WERI-Rb-1 (cell line): ENCODE measurements around the gene LARGE1.

Experiments used
- DNase-seq: peaks from one replicate; pipeline ENCODE4 v3.0.0-alpha.2; 2020
- H3K27ac ChIP-seq: fragments of 250-450 bp; sonication (Bioruptor Pico); 2 replicates; pipeline ENCODE4 v1.5.1; 2020; ENCODE audit warnings: mild to moderate bottlenecking, moderate library complexity
- H3K27me3 ChIP-seq: fragments of 250-450 bp; sonication (Bioruptor Pico); 2 replicates; pipeline ENCODE4 v1.5.1; 2021; ENCODE audit warnings: mild to moderate bottlenecking, low read depth, moderate library complexity; ENCODE audit not compliant: insufficient read depth, severe bottlenecking
- H3K36me3 ChIP-seq: fragments of 250-450 bp; sonication (Bioruptor Pico); 2 replicates; pipeline ENCODE4 v1.5.1; 2020; ENCODE audit warnings: mild to moderate bottlenecking, moderate library complexity
- H3K4me3 ChIP-seq: 2 replicates; pipeline ENCODE4 v1.5.1; 2011; ENCODE audit warnings: low read depth, mild to moderate bottlenecking, control low read depth, low read length
- H3K9me3 ChIP-seq: fragments of 250-450 bp; sonication (Bioruptor Pico); 2 replicates; pipeline ENCODE4 v1.5.1; 2021; ENCODE audit warnings: mild to moderate bottlenecking, moderate library complexity; ENCODE audit not compliant: severe bottlenecking
- TF ChIP-seq, protein P1 (sequence below): IDR thresholded peaks from 2 replicates; pipeline ENCODE4 v1.5.1; 2011; ENCODE audit warnings: low read depth, mild to moderate bottlenecking, control low read depth, inconsistent platforms, low read length

LARGE1 gene

DNA sequence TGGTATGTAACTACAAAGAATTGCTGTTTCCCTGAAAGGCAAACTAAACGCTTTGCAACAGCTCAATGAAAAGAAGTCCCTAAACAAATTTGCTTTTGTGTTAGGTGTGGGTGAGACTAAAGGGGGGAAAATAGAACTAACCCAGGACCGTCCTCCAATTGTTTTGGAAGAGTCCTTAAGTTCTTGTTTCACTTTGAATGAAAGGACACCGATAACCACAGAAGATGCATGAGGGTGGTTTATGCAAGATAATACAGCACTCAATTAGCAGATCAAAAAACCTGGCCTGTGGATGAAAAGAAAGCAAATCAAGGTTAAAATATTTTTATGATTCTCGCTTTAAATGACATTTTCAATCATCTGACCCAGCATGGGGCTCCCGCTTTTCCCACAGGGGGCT lies 557.6 kb downstream of the LARGE1 start:
- no peak overlapping the region for H3K27ac ChIP-seq
- H3K36me3 ChIP-seq: no peaks in the 10 kb centered on the region
- no peak for DNase-seq
- no peaks in the 10 kb centered on the region for H3K9me3 ChIP-seq
- H3K27me3 ChIP-seq: no peaks in the 10 kb centered on the region
- no peak overlapping the region for H3K4me3 ChIP-seq
- TF ChIP-seq, protein P1, sequence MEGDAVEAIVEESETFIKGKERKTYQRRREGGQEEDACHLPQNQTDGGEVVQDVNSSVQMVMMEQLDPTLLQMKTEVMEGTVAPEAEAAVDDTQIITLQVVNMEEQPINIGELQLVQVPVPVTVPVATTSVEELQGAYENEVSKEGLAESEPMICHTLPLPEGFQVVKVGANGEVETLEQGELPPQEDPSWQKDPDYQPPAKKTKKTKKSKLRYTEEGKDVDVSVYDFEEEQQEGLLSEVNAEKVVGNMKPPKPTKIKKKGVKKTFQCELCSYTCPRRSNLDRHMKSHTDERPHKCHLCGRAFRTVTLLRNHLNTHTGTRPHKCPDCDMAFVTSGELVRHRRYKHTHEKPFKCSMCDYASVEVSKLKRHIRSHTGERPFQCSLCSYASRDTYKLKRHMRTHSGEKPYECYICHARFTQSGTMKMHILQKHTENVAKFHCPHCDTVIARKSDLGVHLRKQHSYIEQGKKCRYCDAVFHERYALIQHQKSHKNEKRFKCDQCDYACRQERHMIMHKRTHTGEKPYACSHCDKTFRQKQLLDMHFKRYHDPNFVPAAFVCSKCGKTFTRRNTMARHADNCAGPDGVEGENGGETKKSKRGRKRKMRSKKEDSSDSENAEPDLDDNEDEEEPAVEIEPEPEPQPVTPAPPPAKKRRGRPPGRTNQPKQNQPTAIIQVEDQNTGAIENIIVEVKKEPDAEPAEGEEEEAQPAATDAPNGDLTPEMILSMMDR: no peak

DNA sequence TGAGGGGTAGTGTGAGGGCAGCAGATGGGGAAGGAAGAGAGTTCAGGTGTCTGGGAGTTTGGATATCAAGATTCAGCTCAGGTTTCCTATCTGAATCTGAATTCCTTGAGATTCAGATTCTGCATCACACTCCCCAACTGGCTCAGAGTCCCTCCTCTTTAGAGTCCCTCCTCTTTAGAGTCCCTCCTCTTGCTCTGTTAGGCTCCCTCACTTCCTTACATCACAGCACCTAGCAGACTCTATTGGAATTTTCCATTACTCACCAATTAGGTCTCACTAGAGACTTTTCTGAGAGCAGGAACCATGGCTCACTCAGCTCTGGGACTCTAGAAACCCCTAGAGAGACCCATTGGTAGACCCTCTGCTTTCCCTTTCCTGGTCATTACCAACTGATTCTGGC lies 558.7 kb downstream of the LARGE1 start:
- no peaks in the 10 kb centered on the region for H3K27me3 ChIP-seq
- no peaks in the 10 kb centered on the region for H3K9me3 ChIP-seq
- H3K27ac ChIP-seq: no peak overlapping the region
- TF ChIP-seq, protein P1: no peak
- no peaks in the 10 kb centered on the region for H3K36me3 ChIP-seq
- H3K4me3 ChIP-seq: no peak overlapping the region
- DNase-seq: no peak

DNA sequence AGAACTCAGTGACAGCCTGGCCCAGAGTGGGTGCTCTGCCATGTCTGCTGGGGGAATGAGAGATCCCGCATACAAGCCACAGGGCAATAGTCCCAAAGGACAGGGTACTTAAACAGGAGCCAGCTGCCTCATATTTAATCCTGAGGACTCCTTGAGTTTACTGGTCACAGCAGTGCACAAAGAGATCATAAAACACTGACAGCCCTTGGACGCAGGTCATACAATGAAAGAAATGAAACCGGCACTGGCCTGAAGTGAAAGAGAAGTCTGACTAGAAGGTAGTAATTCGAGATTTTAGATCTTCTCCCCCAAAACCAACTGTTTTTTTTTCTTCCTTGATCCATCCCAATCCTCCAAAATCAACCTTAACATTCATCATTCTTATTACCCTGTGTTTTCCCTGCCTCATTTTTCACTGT lies 562.3 kb downstream of the LARGE1 start:
- no peaks in the 10 kb centered on the region for H3K27me3 ChIP-seq
- DNase-seq: peak; percentile 16
- TF ChIP-seq, protein P1: no peak
- H3K27ac ChIP-seq: no peak overlapping the region; the same call in 1 of the 2 replicates
- H3K36me3 ChIP-seq: no peaks in the 10 kb centered on the region
- H3K9me3 ChIP-seq: no peaks in the 10 kb centered on the region
- H3K4me3 ChIP-seq: no peak overlapping the region

DNA sequence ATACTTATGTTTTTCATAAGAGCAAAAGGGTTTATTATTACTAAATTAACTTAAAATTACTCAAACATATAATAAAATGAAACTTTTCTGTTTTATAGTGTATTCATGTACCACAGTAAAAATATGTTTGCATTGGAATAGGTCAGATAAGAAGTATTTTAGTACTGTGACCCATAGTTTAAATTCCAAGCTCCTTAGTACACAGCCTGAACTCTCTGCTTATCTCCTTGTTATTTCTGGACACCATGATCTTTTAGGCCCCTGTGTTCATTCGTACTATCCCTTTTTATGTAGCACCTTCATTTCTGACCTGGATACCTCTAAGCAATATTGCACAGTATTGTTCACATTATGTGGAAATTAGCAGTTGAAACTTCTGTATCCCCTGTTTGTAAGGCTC lies 565.3 kb downstream of the LARGE1 start:
- TF ChIP-seq, protein P1: no peak
- Histone ChIP-seq H3K4me3 (no peak overlapping the region), H3K27ac (no peak overlapping the region), H3K27me3 (no peaks in the 10 kb centered on the region), H3K9me3 (no peaks in the 10 kb centered on the region), H3K36me3 (no peaks in the 10 kb centered on the region)
- no peak for DNase-seq

DNA sequence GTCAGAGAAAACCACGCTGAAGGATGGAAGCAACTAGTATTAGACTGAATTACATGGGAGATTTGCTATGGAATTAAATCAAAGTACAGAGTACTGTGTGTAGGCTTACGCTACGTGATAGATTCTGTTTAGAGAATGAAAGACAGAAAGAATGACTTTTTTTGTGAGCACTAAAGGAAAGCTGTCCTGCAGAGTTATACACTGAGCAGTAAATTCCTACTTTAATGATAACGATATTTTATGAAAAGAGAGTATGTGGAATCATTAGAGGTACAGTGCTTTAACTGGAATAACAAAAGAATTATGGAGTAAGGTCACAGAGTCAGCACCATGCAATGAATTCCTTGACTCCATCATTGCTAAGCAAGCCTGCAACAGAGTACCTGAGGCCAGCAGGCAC lies 566.8 kb downstream of the LARGE1 start:
- H3K4me3 ChIP-seq: no peak overlapping the region
- TF ChIP-seq, protein P1: no peak
- H3K27ac ChIP-seq: no peak overlapping the region
- no peaks in the 10 kb centered on the region for H3K36me3 ChIP-seq
- no peak for DNase-seq
- H3K27me3 ChIP-seq: no peaks in the 10 kb centered on the region
- no peaks in the 10 kb centered on the region for H3K9me3 ChIP-seq

DNA sequence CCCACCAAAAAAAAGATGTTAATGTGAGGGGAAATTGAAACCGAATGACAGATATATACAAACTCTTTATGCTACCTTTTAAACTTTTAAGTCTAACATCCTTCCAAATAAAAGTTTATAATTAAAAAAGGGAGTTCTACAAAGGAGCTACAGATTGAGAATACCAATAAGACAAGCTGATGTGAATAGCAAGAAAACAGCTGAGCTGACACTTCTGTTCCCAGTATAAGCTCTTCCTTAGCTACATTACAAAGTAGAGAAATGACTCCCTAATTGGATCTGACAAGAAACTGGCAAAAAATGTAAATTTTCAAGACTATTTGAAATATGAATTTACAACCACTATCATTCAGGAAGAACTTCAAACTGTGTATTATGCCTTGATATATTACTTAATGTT lies 567.5 kb downstream of the LARGE1 start:
- no peak overlapping the region for H3K4me3 ChIP-seq
- TF ChIP-seq, protein P1: no peak
- no peak for DNase-seq

More for the DNA sequence above, 567.5 kb downstream of the LARGE1 start:
- H3K27ac ChIP-seq: no peak overlapping the region
- H3K36me3 ChIP-seq: no peaks in the 10 kb centered on the region
- H3K27me3 ChIP-seq: no peaks in the 10 kb centered on the region
- no peaks in the 10 kb centered on the region for H3K9me3 ChIP-seq
